Dermis microvascular lymphatic vessel endothelial cell (primary cell): ENCODE data around the gene NSG1. TPM values are rescaled to one million over a fixed set of nuclear protein-coding genes. Genes with fewer than 3 reads are reported as not detected.
"Not testable (repeated sequence)": the region's sequence is repeated elsewhere in the genome, so short reads cannot be mapped to it uniquely, and the experiment has no call there.

ENCODE experiments used
- DNase-seq, 2 donors: peaks; one replicate each; pipeline versions ENCODE4 v3.0.0 to v3.0.0-alpha.2; 2010; ENCODE audit warnings: low read depth in 2 of 2
- total RNA-seq: library from RNA; depleted of rRNA; stranded (reverse); fragments of >200 nt; gene quantifications from 2 replicates; pipeline ENCODE4 v1.2.1, GENCODE V29; 2014

NSG1 gene
- total RNA-seq, 1 donor from 2014 or later, result 0.39 TPM

- DNase-seq, result no peak
These were observed 29.2 kb downstream of the NSG1 start for GRCh38 chr4:4415806-4416805.

DNA sequence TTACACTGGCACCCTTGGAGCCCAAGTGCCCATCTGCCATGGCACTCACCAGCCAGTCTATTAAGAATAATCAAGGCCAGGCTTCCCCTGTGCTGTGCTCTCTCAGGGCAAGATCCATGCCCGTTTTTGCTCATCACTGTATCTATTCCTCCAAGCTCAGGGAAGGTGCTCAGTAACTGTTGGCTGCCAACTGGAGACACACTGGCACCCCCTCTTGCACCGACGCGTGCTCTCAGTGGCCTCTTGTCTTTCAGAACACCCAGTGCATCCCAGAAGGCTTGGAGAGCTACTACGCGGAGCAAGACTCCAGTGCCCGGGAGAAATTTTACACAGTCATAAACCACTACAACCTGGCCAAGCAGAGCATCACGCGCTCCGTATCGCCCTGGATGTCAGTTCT lies 30.1 kb downstream of the NSG1 start:
- no peak for DNase-seq

DNA sequence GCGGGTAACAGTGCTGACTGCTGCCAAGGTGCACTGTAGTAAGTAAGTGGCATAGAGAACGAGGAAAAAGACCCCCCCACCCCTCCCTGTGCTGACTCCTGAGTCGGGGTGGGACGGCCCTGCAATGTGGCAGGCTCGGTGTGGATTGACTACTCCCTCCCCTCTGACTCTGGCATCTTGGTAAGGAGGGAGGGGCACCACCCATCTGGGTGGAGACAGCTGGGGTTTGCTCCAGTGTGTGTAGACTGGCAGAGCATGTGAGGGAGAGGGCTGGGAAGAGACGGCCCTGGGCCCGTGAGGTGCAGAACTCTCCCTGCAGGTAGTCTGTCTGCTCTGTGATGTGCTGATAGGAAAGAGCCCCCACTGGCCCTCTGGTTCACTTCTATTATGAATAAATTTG lies 31.0 kb downstream of the NSG1 start:
- DNase-seq, result no peak

DNA sequence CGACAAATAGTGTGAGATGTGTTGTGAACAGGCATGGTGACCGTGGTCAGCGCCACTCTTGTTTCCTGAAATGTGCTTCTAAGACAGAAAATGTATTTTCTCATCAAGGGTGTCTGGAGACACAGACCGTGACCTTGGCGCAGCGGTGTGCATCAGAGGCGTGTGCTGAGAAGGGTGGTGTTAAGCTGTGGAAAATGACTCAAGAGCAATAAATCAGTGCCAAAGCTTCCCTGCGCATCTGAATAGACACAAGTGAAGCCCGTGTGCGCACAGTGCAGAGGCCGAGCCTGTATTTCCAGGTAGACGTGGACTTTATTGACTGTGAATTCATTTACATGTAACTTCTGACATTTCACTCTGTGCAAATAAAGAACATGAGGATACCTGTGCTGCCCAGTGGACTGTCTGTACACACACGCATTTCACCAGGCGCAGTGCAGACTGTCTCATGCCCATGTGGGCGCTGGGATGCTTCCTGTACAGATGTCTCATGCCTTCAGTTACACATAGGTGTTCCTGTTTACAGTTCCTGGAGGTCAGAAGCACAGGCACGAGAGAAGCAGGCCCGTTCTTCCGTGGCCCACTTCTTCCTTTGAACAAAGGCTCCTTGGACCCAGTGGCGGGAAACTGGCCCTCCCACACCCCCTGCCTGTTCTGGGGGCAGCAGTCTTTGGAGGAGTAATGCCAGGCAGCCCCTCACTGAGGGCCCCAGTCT lies 31.9 kb downstream of the NSG1 start:
- peak in 1 of 2 donors; percentile 23 for DNase-seq

DNA sequence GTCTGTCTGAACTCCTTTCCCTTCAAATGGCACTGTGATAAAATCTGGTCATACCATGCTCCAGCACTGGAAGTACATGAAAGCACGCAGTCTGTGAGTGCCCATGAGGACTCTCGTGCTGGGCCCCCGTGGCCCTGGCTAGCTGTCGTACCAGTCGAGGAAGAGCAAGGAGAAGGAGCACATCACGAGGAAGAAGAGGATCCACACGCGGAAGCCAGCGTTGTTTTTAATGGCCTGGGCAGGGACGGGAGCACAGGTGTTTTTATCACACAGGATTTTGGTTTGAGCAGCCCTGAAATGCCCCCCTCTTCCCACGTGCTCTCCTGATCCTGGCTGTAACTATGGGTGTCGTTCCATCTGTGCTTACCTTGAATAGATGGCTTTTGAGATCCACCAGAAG lies 33.0 kb downstream of the NSG1 start:
- no peak for DNase-seq

DNA sequence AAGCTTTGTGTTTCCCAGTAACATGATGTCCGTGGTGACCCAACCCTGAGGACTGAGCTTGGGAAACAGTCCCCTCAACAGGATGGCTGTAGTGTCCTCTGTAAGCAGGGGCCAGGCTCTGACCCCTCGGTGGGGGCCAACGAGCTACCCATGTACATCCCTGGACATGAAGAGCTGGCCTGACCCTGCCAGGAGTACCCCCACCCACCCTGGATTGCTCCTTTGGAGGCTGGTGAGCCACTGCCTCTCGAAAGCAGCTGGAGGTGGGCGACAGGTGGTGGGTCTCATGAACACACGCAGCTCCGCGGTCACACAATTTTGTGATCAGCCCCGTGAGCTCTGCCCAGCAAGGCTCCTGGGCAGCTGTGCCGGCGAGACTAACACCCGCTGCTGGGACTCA lies 33.5 kb downstream of the NSG1 start:
- no peak for DNase-seq

DNA sequence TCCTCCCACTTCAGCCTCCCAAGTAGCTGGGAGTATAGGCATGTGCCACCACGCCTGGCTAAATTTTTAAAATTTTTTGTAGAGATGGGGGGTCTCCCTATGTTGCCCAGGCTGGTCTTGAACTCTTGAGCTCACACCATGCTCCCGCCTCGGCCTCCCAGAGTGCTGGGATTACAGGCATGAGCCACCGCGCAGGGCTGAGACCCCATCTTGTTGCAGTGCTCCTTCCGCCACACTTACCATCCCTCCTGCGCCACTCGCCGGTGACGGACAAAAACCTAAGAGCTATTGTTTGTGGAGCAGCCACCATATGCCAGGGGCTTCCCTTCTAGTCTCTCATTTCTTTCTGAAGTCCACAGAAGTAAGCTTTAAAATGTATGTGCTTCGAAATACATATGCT lies 34.5 kb downstream of the NSG1 start:
- no peak for DNase-seq

DNA sequence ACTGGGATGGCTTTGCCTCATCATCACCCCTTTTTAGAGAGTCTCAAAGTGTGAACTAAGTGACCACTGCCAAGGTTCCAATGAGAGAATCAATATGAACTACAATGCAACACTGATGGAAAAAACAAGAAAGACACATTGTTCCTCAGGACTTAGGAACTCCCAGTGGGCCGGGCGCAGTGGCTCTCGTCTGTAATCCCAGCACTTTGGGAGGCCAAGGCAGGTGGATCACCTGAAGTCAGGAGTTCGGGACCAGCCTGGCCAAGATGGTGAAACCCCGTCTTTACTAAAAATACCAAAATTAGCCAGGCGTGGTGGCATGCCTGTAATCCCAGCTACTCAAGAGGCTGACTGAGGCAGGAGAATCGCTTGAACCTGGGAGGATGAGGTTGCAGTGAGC lies 35.2 kb downstream of the NSG1 start:
- not testable (repeated sequence) for DNase-seq

GRCh38 chr4:4422856-4423499 lies 36.1 kb downstream of the NSG1 start:
- DNase-seq, result no peak

GRCh38 chr4:4423706-4424498 lies 37.0 kb downstream of the NSG1 start:
- DNase-seq, result no peak

DNA sequence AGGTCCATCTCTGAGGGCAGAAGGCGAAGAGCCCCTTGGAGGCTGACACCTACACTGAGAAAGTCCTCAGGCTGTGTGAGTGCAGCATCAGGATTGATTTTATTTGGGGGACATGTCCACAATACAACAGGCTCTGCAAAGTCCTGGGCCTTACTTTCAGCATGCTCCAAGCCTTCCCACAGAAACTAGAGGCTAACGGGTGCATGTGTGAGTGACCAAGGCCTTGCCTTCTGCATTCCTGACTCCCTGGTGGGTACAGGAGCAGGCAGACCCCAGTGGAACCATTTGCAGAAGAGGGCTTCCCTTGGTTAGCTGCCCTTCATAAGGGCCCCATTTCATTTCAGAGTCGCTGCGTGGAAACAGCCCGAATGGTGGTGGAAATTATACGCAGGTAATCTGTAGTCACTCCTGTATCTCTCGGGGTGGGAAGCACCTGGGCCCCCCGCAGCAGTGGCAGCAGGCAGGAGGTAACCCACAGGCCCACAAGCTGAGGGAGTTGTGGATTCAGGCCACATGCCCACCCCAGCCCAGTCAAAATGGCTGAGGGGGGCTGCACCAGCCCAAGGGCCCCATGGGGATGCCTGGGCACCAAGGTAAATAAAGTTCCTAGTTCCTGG lies 37.7 kb downstream of the NSG1 start:
- no peak for DNase-seq

- DNase-seq, result no peak
These were observed 38.3 kb downstream of the NSG1 start for GRCh38 chr4:4425119-4425690.

- no peak for DNase-seq
These were observed 38.8 kb downstream of the NSG1 start for GRCh38 chr4:4425696-4426095.

GRCh38 chr4:4426511-4427120 lies 39.7 kb downstream of the NSG1 start:
- DNase-seq, result no peak

DNA sequence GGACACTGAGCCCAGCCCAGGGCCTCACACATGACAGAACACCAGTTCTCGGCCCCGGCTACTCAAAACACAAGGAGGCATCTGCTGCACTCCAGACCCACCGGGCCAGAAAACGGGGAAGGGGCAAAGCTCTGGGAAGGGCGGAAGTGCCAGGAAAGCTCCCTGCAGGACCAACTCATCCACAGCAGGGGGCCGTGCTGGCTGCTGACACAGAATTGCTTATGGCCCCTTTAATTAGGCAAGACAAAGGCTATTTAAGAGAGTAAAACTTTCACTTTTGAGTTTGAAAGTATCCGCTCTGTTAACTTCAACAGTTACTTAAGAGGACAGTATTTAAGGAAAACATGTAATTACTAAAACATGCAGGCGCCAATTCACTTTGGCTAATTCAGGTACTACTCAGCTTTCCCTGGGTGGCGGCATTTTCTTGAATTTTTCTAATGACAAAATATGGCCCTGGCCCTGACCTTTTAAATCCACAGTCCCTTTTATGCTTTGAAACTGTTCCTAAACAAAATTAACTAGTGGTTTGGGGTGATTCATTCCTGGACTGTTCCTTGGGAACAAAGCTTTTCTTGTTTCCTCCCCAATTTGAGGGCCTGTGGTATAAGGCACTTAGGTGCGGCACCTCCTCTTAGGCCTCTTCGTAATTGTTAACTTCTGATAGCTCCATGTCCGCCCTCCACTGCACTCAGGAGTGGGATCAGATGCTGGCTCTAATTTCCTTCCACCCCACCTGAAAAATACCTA lies 40.4 kb downstream of the NSG1 start:
- no peak for DNase-seq

- DNase-seq, result no peak
These were observed 41.0 kb downstream of the NSG1 start for GRCh38 chr4:4427886-4428285.

- DNase-seq, result no peak
These were observed 42.3 kb downstream of the NSG1 start for GRCh38 chr4:4428966-4429875.

GRCh38 chr4:4430492-4431195 lies 43.7 kb downstream of the NSG1 start:
- DNase-seq, result peak; percentile 12 to 58
